Measurements from ENCODE around the gene CYTL1.

DNA sequence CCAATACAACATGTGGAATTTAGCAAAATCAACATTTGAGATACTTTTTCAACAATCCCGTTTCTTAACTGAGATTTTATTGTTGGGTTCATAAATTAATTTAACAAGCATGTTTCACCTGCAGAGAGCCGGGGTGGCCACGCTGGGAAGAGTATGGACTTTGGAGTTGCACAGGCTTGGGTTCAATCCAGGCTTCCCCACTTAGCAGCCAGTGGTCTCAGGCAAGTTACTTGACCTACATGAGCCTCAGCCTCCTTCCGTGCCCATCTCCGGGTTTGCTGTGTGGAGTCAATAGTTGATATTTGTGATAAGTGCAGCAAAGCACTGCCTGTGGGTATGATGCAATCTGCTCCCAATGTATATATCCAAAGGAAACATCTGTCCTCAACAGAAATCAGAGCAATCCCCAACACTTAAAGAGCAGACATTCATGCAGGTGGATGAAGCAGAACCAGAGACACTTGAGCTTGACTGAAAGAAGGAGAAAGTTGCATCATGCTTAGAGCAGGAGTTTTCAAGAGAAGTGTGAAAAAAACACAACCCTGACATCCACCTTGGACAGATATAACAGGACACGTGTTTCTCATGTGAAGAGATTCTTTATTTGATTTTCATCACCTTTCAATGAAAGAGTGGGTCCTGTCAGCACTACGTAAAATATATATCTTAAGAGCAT, 5.1 kb downstream of the CYTL1 start:
- no peak for TF ChIP-seq EZH2 (IDR thresholded peaks at IDR 0.05; ENCODE audit: low read length, unreplicated experiment)
- TF ChIP-seq, protein P1, sequence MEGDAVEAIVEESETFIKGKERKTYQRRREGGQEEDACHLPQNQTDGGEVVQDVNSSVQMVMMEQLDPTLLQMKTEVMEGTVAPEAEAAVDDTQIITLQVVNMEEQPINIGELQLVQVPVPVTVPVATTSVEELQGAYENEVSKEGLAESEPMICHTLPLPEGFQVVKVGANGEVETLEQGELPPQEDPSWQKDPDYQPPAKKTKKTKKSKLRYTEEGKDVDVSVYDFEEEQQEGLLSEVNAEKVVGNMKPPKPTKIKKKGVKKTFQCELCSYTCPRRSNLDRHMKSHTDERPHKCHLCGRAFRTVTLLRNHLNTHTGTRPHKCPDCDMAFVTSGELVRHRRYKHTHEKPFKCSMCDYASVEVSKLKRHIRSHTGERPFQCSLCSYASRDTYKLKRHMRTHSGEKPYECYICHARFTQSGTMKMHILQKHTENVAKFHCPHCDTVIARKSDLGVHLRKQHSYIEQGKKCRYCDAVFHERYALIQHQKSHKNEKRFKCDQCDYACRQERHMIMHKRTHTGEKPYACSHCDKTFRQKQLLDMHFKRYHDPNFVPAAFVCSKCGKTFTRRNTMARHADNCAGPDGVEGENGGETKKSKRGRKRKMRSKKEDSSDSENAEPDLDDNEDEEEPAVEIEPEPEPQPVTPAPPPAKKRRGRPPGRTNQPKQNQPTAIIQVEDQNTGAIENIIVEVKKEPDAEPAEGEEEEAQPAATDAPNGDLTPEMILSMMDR (conservative IDR thresholded peaks at IDR 0.05; ENCODE audit: low read depth, low read length): no peak

Data from PC-3 (cell line).